HG02981 (cell line): ENCODE measurements around the gene KAT2A.

ENCODE experiments used
- ATAC-seq: cut with Tn5 transposase; IDR thresholded peaks from one replicate; pipeline ENCODE4 v1.9.1; 2021; ENCODE audit warnings: mild to moderate bottlenecking, moderate library complexity; ENCODE audit not compliant: unreplicated experiment

KAT2A gene

GRCh38 chr17:42116705-42117396, 4.3 kb downstream of the KAT2A start:
- ATAC-seq, result no peak

GRCh38 chr17:42114118-42114517, 7.0 kb downstream of the KAT2A start:
- ATAC-seq, result no peak

DNA sequence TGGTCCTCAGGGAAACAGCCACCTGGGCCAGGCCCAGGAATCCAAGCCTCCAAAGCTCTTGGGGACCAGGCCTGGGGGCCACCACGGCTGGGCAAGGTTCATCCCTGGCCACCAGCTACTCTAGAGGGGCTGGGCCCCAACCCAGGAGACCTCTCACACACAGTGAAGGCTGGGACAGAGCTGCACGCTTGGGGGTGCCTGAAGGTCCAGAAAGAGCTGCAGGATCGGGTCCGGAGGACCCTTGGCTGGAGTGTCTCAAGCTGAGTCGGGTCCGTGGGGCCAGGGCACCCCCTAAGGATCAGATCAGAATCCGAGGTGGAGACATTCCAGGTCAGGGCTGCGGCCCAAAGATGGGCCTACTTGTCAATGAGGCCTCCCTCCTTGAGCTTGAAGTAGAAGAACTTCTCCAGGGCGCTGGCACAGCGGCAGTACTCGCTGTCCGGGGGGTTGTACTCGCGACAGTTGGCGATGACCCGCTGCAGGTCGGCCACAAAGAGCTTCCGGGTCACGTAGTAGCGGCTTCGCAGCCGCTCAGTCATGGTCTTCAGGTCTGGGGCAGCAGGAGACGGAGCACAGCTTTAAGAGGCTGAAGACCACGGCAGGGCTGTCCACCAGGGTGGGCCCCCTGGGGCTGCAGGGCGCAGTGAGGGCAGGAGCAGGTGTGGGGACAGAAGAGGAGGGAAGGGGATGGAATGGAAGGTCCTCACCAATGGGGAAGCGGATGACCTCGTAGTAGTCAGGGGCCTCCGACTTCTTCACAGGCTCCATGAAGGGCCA, 7.7 kb downstream of the KAT2A start:
- no peak for ATAC-seq

GRCh38 chr17:42112552-42113176, 8.5 kb downstream of the KAT2A start, which contains the start of gene DHX58:
DHX58 (minus strand) TSS chr17:42112714; CDS start chr17:42111892, 822 bp downstream.
- peak; percentile 59 for ATAC-seq

GRCh38 chr17:42111871-42112551, 9.2 kb downstream of the KAT2A start:
- peak; percentile 1 for ATAC-seq

GRCh38 chr17:42111265-42111636, 9.9 kb downstream of the KAT2A start:
- ATAC-seq, result no peak

DNA sequence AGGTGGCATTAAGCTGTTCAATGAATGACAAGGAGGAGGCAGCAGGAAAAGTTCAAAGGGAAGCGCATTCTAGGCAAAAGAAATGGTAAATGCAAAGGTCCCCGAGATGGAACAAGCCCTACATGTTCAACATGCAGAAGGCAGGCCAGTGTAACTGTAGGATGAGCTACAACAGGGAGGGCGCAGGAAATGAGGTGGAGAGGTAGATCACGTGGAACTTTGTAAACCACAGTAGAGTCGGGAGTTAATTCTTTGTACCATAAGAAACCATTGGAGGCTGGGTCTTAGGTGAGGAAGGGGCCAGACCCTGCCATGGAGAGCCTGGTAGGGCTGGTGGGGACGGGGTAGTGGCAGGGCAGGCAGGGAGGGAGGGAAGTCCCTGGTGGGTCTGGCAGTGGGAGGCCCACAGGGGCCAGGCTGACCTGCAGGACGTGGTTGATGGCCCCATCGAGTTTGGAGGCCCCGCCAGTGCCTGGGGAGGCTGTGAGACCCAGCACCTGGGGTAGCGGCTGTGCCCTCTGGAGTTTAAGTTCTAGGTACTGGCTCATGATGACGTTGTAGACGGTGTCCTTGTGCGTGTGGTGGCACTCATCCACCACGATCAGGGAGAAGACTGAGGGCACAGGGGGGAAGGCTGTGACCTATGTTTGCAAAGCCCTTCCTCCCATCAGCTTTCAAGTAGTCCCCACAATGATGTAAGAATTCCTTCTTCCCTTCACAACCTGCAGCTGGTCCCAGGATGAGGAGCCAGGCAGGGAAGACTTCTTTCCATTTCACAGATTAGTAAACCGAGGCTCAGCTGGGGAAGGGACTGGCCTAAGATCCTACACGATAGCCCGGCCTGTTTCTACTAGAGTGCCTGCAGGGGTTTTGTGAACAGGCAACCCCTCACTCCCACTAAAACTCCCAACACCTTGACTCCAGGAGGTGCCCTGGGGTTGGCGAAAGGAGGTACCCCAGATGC, 10.6 kb downstream of the KAT2A start:
- ATAC-seq, result no peak

- ATAC-seq, result no peak
Measured at GRCh38 chr17:42109086-42109485, 12.1 kb downstream of the KAT2A start.

GRCh38 chr17:42107597-42108576, 13.3 kb downstream of the KAT2A start:
- ATAC-seq, result peak; percentile 63

DNA sequence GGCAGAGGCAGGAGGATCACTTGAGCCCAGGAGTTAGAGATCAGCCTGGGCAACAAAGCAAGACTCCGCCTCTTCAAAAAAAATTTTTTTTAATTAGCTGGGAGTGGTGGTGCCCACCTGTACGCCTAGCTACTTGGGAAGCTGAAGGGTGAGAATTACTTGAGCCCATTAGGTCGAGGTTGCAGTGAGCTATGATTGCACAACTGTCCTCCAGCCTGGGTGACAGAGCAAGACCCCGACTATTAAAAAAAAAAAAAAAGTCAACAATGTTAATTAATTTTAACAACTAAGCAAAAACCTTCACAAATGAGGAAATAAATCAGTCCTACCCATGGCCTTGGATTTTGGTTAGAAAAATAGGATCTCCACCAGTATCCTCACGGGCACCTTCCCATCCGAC, 14.0 kb downstream of the KAT2A start:
- no peak for ATAC-seq

- ATAC-seq, result no peak
Measured at GRCh38 chr17:42106009-42106408, 15.2 kb downstream of the KAT2A start.

DNA sequence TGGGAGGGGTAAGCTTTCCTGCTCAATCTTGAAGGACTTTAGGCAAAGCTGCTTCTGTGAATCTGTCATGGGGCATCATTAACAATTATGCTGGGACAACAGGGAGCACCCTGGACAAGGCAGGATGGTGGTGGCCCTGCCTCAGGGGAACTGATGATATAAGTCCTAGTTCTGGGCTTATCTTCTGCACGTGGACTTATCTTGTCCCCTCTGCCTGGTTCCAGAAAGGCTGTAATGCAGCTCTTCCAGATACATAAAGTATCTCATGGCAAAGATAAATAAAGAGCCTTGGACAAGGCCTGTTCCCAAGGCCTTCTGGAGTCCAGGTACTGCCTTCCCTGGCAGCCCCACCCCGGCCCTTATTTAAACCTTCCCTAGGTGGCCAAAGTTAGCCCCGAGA, 16.9 kb downstream of the KAT2A start:
- no peak for ATAC-seq

GRCh38 chr17:42103221-42103954, 17.8 kb downstream of the KAT2A start:
- ATAC-seq, result no peak

- no peak for ATAC-seq
Measured at GRCh38 chr17:42101513-42102292, 19.5 kb downstream of the KAT2A start.

- ATAC-seq, result no peak
Measured at GRCh38 chr17:42098730-42099399, 22.3 kb downstream of the KAT2A start.

DNA sequence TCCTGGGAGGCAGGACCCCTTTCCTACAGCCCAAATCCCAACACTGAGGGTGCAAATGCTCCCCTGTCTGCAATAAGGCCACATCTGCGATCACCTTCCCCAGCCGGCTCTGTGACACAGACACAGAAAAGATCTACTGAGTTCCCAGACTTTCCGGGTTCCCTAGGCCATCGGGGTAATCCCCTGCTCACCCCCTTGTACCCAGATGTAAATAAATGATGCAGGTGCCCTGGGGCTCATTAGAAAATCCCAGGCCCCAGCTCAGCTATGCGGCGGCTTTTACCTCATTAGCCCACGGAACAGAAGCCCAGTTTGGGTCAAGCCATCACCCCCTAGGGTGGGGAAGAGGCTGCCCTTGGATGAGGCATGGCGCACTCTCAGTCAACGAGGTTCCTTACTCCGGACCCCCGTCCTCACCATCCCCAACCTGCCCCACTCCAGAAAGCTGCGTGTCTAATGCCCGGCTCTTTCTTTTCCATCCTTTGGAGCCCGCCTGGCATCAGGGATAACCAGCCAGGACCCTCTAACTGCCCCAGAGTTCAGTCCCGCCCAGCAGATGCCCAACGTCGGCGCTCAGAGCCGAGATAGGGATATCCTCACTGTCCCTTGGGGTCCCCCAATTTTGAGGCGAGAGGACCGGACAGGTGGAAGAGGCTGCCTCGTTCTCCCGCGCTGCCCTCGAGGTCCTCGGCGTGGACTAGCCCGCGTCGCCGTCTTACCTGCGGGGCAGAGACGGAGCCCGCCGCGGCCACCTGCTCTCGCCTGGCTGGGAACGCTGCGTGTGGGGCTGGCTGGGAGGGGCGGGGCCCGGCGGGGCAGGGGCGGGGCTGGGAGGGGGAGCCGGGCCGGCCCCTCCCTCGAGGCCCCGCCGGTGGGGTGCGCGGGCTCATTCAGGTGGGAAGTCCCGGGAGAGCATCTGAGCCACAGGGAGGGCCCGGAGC, 23.2 kb downstream of the KAT2A start, which contains the start of gene ZNF385C:
ZNF385C (minus strand) TSS at position 783 of the 941 bp plus-strand sequence. CDS start 35,417 bp downstream, outside the sequence.
- no peak for ATAC-seq
